ENCODE results near the gene ARL6IP1. TPM values are rescaled to one million over a fixed set of nuclear protein-coding genes. Genes with fewer than 3 reads are reported as not detected.
A peak's percentile ranks its signal among the peaks of the same experiment; 100 is the strongest.
"Not testable (repeated sequence)": the region's sequence is repeated elsewhere in the genome, so short reads cannot be mapped to it uniquely, and the experiment has no call there.

ARL6IP1 gene
- total RNA-seq, 6 experiments from 2014 or later = 103 to 160 (median 109) TPM

GRCh38 chr16:18770336-18770962 is 30.9 kb downstream of the ARL6IP1 start:
- DNase-seq; H3K27me3 ChIP-seq; H3K9me3 ChIP-seq; H3K27ac ChIP-seq; ATAC-seq; H3K4me1 ChIP-seq; H3K4me3 ChIP-seq; intact Hi-C loops (cut with DNase I); H3K36me3 ChIP-seq: not testable (repeated sequence)
- WGBS (ENCODE audit: insufficient coverage, low coverage, low lambda C conversion rate, missing lambda C conversion rate) = 92% methylated on average over 11 of the region's 11 CpGs

- 19% methylated on average over 5 of the region's 7 CpGs for WGBS (ENCODE audit: insufficient coverage, low coverage, low lambda C conversion rate, missing lambda C conversion rate)
- ATAC-seq = peak; percentile 49 to 65 (median 60)
- H3K4me1 ChIP-seq; H3K36me3 ChIP-seq; H3K9me3 ChIP-seq; H3K4me3 ChIP-seq; DNase-seq; H3K27me3 ChIP-seq; intact Hi-C loops (cut with DNase I): not testable (repeated sequence)
- peak overlapping the region in 2 of 3 donors; percentile 63 to 90 for H3K27ac ChIP-seq
Measured at GRCh38 chr16:18767217-18767616, 34.1 kb downstream of the ARL6IP1 start.

DNA sequence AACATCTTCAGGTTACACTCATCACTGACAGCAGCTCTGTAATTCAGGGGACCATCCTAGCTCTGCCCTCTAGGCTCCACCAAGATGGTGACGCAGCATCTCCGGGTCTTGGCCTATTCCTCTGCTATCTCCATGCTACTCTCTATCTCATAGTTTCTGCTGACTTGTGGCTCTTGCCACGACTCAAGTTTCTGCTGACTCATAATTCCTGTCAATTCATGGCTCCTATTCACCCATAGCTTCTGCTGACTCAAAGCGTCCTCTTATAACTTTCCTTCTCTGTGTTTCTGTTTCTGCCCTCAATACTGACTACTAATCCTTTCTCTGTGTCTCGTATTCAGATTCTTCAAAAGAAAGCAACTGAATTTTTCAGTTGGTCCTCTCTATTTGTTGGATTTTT is 38.6 kb downstream of the ARL6IP1 start:
- H3K27me3 ChIP-seq; H3K4me3 ChIP-seq; DNase-seq; H3K4me1 ChIP-seq; intact Hi-C loops (cut with DNase I); H3K9me3 ChIP-seq; H3K36me3 ChIP-seq: not testable (repeated sequence)
- peak overlapping the region in 1 of 3 donors; percentile 39 for H3K27ac ChIP-seq
- ATAC-seq = peak in 3 of 4 donors; percentile 2 to 22 (median 19)
- WGBS (ENCODE audit: insufficient coverage, low coverage, low lambda C conversion rate, missing lambda C conversion rate) = 3% methylated on average over 3 of the region's 5 CpGs

- H3K36me3 ChIP-seq; H3K4me1 ChIP-seq; H3K27ac ChIP-seq; intact Hi-C loops (cut with DNase I); H3K9me3 ChIP-seq; H3K4me3 ChIP-seq; H3K27me3 ChIP-seq: not testable (repeated sequence)
- DNase-seq (peak in 2 of 3 donors; percentile 24 to 51), ATAC-seq (peak; percentile 93 to 97 (median 96))
- TF ChIP-seq, protein P1, sequence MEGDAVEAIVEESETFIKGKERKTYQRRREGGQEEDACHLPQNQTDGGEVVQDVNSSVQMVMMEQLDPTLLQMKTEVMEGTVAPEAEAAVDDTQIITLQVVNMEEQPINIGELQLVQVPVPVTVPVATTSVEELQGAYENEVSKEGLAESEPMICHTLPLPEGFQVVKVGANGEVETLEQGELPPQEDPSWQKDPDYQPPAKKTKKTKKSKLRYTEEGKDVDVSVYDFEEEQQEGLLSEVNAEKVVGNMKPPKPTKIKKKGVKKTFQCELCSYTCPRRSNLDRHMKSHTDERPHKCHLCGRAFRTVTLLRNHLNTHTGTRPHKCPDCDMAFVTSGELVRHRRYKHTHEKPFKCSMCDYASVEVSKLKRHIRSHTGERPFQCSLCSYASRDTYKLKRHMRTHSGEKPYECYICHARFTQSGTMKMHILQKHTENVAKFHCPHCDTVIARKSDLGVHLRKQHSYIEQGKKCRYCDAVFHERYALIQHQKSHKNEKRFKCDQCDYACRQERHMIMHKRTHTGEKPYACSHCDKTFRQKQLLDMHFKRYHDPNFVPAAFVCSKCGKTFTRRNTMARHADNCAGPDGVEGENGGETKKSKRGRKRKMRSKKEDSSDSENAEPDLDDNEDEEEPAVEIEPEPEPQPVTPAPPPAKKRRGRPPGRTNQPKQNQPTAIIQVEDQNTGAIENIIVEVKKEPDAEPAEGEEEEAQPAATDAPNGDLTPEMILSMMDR (IDR thresholded peaks at IDR 0.05) = peak; percentile 53 to 70 (median 55)
- WGBS (ENCODE audit: insufficient coverage, low coverage, low lambda C conversion rate, missing lambda C conversion rate) = 8% methylated on average over 12 of the region's 21 CpGs
Measured at GRCh38 chr16:18759598-18760520, 41.5 kb downstream of the ARL6IP1 start.

GRCh38 chr16:18757960-18758660 is 43.2 kb downstream of the ARL6IP1 start:
- DNase-seq; intact Hi-C loops (cut with DNase I); H3K9me3 ChIP-seq; H3K4me3 ChIP-seq; H3K4me1 ChIP-seq; H3K27ac ChIP-seq; ATAC-seq; H3K27me3 ChIP-seq; H3K36me3 ChIP-seq: not testable (repeated sequence)
- WGBS (ENCODE audit: insufficient coverage, low coverage, low lambda C conversion rate, missing lambda C conversion rate) = 20% methylated on average over 1 of the region's 10 CpGs

DNA sequence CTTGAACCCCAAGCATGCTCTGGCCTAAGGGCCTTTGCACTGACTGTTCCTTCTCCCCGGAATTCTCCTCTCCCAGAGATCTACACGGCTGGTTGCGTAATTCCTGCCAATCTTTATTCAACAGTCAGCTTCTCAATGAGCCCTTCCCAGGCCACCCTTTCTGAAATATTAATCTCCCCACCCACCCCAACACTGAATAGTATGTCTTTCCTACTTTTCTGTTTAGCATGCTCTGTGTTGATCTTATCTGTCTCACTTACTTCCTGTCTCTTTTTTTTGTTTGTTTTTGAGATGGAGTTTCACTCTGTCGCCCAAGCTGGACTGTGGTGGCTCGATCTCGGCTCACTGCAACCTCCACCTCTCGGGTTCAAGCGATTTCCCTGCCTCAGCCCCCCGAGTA is 44.7 kb downstream of the ARL6IP1 start:
- H3K4me1 ChIP-seq; ATAC-seq; intact Hi-C loops (cut with DNase I); DNase-seq; H3K4me3 ChIP-seq; H3K36me3 ChIP-seq; H3K9me3 ChIP-seq; H3K27me3 ChIP-seq; H3K27ac ChIP-seq: not testable (repeated sequence)
- 60% methylated on average over 9 of the region's 9 CpGs for WGBS (ENCODE audit: insufficient coverage, low coverage, low lambda C conversion rate, missing lambda C conversion rate)

- DNase-seq; H3K9me3 ChIP-seq; H3K4me1 ChIP-seq; H3K36me3 ChIP-seq; H3K27ac ChIP-seq; ATAC-seq; H3K27me3 ChIP-seq; intact Hi-C loops (cut with DNase I); H3K4me3 ChIP-seq: not testable (repeated sequence)
- WGBS (ENCODE audit: insufficient coverage, low coverage, low lambda C conversion rate, missing lambda C conversion rate) = 20% methylated on average over 1 of the region's 8 CpGs
Measured at GRCh38 chr16:18742870-18743269, 58.5 kb downstream of the ARL6IP1 start.

Other genes with a start within 250 kb of the ARL6IP1 start
- 10 to 100 TPM; 53.6 to 88.5 (median 71.4) TPM for gene NOMO2, start 239.5 kb downstream of the ARL6IP1 start, total RNA-seq
- 100 to 1,000 TPM; 413 to 736 (median 445) TPM for gene RPS15A, start 11.2 kb downstream of the ARL6IP1 start, total RNA-seq
- 10 to 100 TPM; 29.6 to 45.9 (median 33.8) TPM for gene SMG1, start 124.9 kb upstream of the ARL6IP1 start, total RNA-seq
- under 1 TPM; 0.16 to 0.37 (median 0.27) TPM for gene TMC7, start 182.4 kb upstream of the ARL6IP1 start, total RNA-seq

Data from right lobe of liver (tissue), 6 donors.